GM18858 (cell line): ENCODE measurements around the gene TNS3.

Experiments used
- ATAC-seq: cut with Tn5 transposase; IDR thresholded peaks from one replicate; pipeline ENCODE4 v1.9.1; 2021; ENCODE audit not compliant: unreplicated experiment

Gene TNS3

GRCh38 chr7:47376991-47377616, 204.8 kb downstream of the TNS3 start:
- ATAC-seq, result no peak

DNA sequence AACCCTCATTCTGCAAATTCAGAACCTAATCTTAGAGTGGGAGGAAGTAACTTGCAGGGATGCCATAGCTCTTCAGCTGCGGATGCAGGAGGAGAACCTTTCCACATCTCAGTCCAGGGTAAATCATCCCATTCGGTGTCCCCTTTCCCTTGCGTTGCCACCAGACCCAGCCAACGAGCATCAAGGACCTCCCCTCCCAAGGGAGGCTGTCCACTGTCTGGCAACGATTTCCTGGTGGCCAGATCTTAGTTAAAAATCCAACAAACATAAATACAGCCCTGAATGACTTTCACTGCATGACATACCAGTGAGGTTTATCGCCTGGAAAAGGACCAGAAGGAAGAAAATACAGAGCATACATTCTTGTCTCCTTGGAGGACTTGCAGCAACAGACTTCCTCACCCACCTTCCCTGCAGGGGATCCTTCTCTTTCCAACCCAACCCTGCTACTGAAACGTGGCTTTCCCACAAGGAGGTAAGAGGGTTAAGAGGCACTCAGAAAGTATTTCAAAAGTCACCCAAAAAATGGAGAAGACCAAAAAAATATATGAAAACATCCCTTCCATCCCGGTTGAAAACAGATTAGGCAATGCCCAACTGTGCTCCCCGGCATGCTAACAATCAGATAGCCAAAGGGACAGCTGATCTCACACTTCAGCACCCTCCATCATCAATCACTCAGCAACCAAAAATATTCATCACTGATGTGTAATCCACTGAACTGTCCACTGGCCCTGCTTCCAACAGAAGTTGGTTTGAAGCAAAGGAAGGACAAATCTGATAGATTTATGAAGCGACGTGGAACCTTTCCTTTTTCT, 206.6 kb downstream of the TNS3 start:
- no peak for ATAC-seq

- no peak for ATAC-seq
Observed at GRCh38 chr7:47374538-47374937, 207.4 kb downstream of the TNS3 start.

GRCh38 chr7:47373871-47374451, 207.9 kb downstream of the TNS3 start:
- no peak for ATAC-seq

DNA sequence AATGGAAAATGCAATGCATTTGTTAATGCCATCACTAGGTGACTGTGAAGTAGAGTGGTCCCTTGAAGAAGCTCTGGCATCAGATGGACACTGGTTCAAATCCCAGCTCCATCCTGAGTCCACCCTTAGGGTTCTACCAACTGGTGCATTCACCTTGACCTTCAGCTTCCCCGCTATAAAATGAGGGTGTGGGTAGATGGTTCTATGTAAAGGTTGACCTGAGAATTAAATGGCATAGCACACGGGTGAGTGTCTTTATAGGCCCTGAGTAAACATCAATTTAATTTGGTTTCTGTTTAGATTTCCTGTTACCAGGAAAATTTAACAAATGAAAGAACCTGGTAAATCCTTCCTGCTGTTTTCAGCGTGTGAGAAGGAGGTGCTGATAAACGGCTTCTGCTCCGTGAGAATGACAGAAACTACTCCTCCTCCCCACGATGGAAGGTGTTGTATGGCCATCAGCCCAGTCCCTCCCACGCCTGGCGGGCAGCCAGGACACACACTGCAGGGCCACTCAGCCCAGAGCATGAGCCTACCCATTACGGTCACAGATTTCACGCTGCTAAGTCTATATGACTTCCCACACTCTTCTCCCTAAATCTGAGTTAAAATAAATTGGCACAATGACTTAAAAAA, 210.1 kb downstream of the TNS3 start:
- ATAC-seq, result no peak

DNA sequence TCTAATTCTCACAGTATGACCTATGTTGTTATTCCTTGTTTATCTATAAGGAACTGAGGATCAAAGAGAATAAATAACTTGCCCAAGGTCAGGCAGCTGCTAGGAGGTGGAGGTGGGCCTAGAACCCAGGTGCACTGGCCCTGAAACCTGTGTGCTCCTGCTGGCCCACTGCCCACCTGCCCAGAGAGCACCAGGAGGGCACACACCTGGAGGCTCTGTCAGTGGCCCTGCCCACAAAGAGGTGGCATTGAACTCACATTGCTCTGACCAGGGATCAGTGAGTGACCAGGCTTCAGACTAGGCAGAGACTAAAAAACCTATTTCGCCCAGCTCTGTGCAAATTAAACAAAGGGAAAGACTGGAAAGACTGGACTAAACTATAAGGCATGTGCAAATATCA, 210.6 kb downstream of the TNS3 start:
- ATAC-seq, result no peak

- ATAC-seq, result no peak
Observed at GRCh38 chr7:47370461-47371042, 211.4 kb downstream of the TNS3 start.

DNA sequence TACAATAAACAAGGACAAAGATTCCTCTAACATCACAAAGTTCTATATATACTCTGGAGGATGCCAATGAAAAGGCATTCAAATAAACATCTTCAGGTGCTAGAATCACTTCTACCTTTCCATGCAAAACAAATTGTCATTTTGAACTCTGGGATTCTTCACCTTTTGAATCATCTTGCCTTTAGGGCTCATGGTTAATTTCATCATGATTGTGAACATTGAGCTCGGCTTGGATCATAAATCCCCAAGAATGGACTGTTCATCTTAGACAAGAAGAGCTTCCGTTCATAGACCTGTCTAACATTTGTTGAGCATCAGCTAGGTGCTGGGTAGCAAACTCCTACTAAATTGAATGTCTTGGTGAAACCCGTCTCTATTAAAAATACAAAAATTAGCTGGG, 212.2 kb downstream of the TNS3 start:
- no peak for ATAC-seq

DNA sequence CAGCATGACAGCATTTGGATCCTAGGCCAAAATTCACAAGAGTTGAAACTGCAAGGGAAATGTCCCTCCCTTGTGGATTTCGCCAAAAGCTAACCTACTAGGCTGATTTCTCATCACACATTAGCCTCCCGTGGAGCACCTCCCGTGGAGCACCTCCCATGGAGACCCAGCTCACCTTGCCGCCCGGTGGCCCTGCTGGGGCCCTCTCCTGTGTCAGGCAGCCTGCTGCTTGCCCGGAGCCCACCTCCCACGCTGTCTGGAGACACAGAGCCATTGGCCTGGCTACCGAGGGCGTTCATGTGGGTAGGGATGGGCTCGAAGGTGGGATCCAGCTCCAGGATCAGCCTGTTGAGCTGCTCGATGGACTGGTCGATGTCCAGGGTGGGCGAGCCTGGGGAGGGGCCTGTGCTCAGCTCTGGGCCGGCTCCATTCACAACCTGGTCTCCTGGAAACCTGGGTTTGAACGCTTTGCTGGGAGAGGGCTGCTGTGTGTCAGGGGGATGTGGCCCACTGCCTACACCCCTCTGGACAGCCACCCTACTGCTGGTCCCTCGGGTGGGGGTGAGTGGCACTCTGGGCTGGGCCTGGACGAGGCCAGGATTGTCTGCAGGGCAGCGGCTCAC, 213.6 kb downstream of the TNS3 start:
- no peak for ATAC-seq

DNA sequence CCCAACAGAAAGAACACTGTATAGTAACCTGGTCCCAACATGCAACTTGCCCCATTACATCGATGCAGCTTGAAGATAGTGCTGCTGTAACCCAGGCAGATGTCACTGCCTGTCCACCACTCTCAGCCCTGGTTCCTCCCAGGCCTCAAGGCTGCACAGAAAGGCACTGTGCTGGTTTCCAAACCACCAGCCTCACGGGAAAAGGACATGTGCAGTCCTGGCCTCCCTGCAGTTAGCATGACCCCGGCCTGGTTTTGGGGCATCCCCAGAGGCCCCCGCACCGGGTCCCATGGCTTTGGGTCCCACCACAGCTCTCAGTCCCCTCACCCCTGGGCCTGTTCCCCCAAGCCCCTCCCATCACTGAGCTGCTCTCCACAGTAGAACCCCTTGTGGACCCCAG, 214.5 kb downstream of the TNS3 start:
- ATAC-seq, result no peak

DNA sequence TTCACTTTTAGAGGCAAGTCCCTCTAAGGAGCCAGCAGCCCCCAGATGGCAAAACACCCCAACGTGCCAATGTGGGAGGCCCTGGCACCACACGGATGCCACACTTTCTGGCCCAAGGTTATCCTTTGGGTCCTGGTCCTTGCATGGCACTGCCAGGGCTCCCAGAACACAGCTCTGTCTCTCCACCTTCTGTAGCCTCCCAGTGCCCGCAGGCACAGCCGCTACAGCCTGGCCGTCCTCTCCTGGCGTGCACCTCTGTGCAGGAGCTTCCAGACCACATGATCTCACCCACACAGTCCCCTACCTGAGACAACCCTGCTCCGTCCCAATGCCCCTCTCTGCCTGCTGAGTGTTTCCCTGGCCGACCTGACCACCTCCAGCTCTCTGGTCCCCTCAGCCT, 215.0 kb downstream of the TNS3 start:
- ATAC-seq, result no peak

DNA sequence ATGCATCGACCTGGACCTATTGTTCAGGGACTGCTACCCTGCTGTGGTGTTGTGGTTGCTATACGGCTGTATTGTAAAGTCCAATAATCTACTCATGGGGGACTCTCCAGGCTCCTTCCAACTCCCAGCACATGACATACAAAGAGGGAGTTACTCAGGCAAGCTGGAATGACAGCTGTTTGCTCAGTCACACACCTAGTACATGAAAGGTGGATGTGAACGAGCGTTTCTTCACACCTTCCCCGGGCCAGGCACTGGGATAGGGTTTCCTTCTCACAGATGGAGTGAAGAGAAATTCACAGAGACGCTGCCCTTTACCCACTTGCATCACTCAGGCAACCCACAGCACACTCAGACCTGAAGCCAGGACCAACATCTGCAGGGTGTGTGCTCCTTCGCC, 215.7 kb downstream of the TNS3 start:
- no peak for ATAC-seq

- no peak for ATAC-seq
Observed at GRCh38 chr7:47362984-47363383, 218.9 kb downstream of the TNS3 start.

DNA sequence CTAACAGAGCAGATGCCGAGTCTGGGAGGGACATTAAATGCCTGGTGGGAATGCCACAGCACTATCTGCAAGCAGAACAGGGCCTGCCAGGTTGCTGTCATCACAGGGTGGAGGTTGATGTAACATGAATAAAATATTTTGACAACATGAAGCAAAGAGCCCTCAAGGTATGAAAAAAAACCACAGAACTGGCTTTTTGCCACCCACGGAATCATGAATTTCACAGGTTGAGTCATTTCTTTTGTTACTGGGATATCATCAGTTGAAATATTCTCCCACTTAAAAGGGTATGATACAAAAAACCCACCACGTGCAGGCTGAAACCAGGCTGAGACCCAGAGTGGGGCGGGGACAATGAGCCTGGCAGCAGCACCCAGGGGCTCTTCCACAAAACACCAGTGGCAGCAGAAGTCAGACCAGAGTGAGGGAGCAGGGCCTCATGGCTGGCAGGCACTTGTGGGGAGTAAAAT, 220.1 kb downstream of the TNS3 start:
- no peak for ATAC-seq

DNA sequence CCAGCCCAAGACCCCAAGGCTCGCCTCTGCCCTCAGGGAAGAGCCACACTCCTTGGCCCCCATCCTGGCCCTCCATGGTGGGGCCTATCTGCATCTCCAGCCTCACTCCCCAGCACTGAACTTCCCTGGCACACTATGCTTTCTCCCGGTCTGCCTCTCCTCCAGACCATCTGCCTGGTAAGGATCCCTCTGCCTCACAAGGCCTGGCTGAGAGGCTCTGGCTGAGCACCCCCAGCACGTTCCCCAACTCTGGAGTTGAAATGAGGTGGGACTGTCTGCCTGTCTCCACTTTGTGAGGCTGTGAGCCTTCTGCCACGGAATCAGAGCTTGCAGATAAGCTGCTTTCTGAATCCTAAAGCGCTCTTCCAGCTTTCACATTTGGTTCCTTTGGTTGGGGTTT, 220.7 kb downstream of the TNS3 start:
- no peak for ATAC-seq

GRCh38 chr7:47360301-47360900, 221.5 kb downstream of the TNS3 start:
- ATAC-seq, result no peak

DNA sequence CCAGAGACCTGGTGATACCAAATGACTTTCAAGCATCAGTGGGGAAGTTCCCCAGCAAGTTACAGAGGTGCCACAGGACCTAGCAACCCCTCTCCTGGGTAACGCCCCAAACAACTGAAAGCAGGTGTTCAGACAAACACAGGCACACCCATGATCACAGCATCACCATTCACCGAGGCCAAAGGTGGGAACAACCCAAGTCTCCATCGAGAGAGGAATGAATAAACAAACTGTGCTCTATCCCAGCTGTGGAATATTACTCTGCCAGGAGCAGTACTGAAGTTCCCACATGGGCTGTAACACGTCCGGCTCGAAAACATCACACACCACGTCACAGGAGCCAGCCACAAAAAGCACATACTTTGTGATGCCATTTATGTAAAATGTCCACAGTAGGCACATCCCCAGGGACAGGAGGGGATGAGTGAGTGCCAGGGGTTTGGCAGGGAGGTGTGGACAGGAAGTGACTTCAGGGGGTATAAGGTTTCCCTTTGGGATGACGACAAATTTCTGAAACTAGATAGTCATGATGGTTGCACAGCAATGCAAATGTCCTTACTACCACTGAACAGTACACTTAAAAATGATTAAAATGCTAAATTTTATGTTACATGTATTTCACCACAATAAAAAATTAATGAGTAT, 222.8 kb downstream of the TNS3 start:
- ATAC-seq, result no peak

GRCh38 chr7:47358357-47358756, 223.6 kb downstream of the TNS3 start:
- no peak for ATAC-seq

DNA sequence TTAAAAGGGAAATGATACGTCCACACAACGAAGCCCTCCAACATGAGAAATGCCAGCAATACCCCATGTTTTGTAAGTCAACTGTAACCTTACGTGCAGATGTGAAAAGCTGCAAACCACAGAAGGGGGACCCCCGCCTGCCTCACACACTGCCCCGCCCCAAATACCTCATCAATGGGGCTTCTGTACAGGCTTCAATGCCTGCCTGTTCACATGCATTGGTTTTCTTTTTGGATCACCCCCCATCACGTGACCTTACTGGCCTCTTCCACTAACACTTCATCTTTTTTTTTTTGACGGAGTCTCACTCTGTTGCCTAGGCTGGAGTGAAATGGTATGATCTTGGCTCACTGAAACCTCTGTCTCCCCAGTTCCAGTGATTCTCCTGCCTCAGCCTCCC, 224.0 kb downstream of the TNS3 start:
- ATAC-seq, result no peak

- no peak for ATAC-seq
Observed at GRCh38 chr7:47357361-47357760, 224.6 kb downstream of the TNS3 start.
